ENCODE measurements around the gene NEGR1. TPM values are rescaled to one million over a fixed set of nuclear protein-coding genes. Genes with fewer than 3 reads are reported as not detected.

NEGR1 gene
- total RNA-seq, 1 experiment from 2014 or later: 0.44 TPM

DNA sequence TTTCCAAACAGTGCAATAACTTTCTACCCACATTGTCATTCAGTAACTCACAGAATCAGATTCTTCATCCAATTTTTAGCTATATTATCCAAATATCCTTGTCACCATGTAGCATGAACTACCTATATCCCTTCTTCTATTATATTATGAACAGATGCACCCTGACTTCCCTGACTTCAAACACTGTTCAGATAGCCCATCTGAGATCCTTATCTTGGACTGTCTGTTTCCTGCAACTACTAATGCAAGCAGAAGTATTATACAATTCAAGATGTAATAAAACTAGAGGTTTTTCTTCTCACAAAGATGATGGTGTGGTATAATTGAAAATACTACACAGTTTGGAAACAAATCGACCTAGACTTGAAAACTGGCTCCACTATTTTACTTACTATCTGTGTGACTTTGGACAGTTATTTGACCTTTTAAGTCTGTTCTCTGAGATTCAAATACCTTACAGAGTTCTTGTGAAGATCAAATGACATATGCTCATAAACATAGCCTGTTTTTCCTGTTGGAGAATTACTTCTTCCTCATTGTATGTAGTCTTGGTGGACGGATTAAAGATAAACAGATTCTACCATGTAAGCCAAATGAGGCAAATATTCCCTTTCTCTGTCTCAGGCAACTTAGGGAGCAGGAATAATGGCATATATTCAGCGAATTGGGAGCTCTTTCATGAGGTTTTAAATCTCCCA, 793.6 kb downstream of the NEGR1 start:
- ChIA-PET CTCF (no interaction called here), POLR2A (ENCODE audit: unreplicated experiment) (no interaction called here)
- TF ChIP-seq EZH2 (IDR thresholded peaks at IDR 0.05; ENCODE audit: low read depth): no peak
- TF ChIP-seq, protein P1, sequence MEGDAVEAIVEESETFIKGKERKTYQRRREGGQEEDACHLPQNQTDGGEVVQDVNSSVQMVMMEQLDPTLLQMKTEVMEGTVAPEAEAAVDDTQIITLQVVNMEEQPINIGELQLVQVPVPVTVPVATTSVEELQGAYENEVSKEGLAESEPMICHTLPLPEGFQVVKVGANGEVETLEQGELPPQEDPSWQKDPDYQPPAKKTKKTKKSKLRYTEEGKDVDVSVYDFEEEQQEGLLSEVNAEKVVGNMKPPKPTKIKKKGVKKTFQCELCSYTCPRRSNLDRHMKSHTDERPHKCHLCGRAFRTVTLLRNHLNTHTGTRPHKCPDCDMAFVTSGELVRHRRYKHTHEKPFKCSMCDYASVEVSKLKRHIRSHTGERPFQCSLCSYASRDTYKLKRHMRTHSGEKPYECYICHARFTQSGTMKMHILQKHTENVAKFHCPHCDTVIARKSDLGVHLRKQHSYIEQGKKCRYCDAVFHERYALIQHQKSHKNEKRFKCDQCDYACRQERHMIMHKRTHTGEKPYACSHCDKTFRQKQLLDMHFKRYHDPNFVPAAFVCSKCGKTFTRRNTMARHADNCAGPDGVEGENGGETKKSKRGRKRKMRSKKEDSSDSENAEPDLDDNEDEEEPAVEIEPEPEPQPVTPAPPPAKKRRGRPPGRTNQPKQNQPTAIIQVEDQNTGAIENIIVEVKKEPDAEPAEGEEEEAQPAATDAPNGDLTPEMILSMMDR (conservative IDR thresholded peaks at IDR 0.05): no peak

GRCh38 chr1:71473331-71473730, 809.0 kb downstream of the NEGR1 start:
- Histone ChIP-seq H3K4me2 (no peak overlapping the region), H3K27ac (no peak overlapping the region), H4K20me1 (ENCODE audit: insufficient read depth) (no peaks in the 10 kb centered on the region), H2AFZ (no peak overlapping the region), H3K9me2 (ENCODE audit: insufficient read depth) (no peaks in the 10 kb centered on the region), H3K9me3 (ENCODE audit: insufficient read depth, low read depth) (no peaks in the 10 kb centered on the region), H3K79me2 (ENCODE audit: low read depth) (no peaks in the 10 kb centered on the region), H3K36me3 (ENCODE audit: low read depth) (no peaks in the 10 kb centered on the region), H3K27me3 (ENCODE audit: insufficient read depth, low read depth) (no peaks in the 10 kb centered on the region), H3K4me1 (replicated peaks; ENCODE audit: insufficient read depth) (no peaks in the 10 kb centered on the region), H3F3A (ENCODE audit: insufficient read depth, low read depth) (no peaks in the 10 kb centered on the region), H3K4me3 (no peak overlapping the region)
- DNase-seq: no peak
- POLR2A ChIA-PET (ENCODE audit: unreplicated experiment): no interaction called here
- intact Hi-C loops (cut with micrococcal nuclease; ENCODE audit: unreplicated experiment): no loop called here
- no TSS peak for BruUV-seq (replicated peaks)
- CTCF ChIA-PET: no interaction called here
- TF ChIP-seq EZH2 (IDR thresholded peaks at IDR 0.05; ENCODE audit: low read depth): no peak
- TF ChIP-seq, protein P1 (conservative IDR thresholded peaks at IDR 0.05): no peak

More for the DNA sequence above, 793.6 kb downstream of the NEGR1 start:
- BruUV-seq (replicated peaks): no TSS peak
- H3K9me3 ChIP-seq (ENCODE audit: insufficient read depth, low read depth): no peaks in the 10 kb centered on the region
- H3K27ac ChIP-seq: no peak overlapping the region
- no peak overlapping the region for H3K4me2 ChIP-seq
- H3K4me3 ChIP-seq: no peak overlapping the region
- H2AFZ ChIP-seq: no peak overlapping the region
- intact Hi-C loops (cut with micrococcal nuclease; ENCODE audit: unreplicated experiment): no loop called here
- no peaks in the 10 kb centered on the region for H3K27me3 ChIP-seq (ENCODE audit: insufficient read depth, low read depth)
- H3K79me2 ChIP-seq (ENCODE audit: low read depth): no peaks in the 10 kb centered on the region
- DNase-seq: no peak
- no peaks in the 10 kb centered on the region for H3K36me3 ChIP-seq (ENCODE audit: low read depth)
- H3K4me1 ChIP-seq (replicated peaks; ENCODE audit: insufficient read depth): no peaks in the 10 kb centered on the region
- no peaks in the 10 kb centered on the region for H4K20me1 ChIP-seq (ENCODE audit: insufficient read depth)
- no peaks in the 10 kb centered on the region for H3K9me2 ChIP-seq (ENCODE audit: insufficient read depth)
- no peaks in the 10 kb centered on the region for H3F3A ChIP-seq (ENCODE audit: insufficient read depth, low read depth)

- Histone ChIP-seq H3K79me2 (ENCODE audit: low read depth) (no peaks in the 10 kb centered on the region), H3F3A (ENCODE audit: insufficient read depth, low read depth) (no peaks in the 10 kb centered on the region), H3K4me1 (replicated peaks; ENCODE audit: insufficient read depth) (no peaks in the 10 kb centered on the region), H3K4me3 (no peak overlapping the region), H2AFZ (no peak overlapping the region), H3K27me3 (ENCODE audit: insufficient read depth, low read depth) (no peaks in the 10 kb centered on the region), H3K9me2 (ENCODE audit: insufficient read depth) (no peaks in the 10 kb centered on the region; the same call in 1 of the 2 replicates), H3K4me2 (no peak overlapping the region), H3K36me3 (ENCODE audit: low read depth) (no peaks in the 10 kb centered on the region), H3K9me3 (ENCODE audit: insufficient read depth, low read depth) (0 out of 2 replicates have a peak, but pooled peaks cover 4% of the 10 kb centered on the region), H4K20me1 (ENCODE audit: insufficient read depth) (no peaks in the 10 kb centered on the region), H3K27ac (no peak overlapping the region)
- TF ChIP-seq EZH2 (IDR thresholded peaks at IDR 0.05; ENCODE audit: low read depth): no peak
- TF ChIP-seq, protein P1 (conservative IDR thresholded peaks at IDR 0.05): no peak
- DNase-seq: no peak
- CTCF ChIA-PET: no interaction called here
- no TSS peak for BruUV-seq (replicated peaks)
- intact Hi-C loops (cut with micrococcal nuclease; ENCODE audit: unreplicated experiment): no loop called here
- POLR2A ChIA-PET (ENCODE audit: unreplicated experiment): no interaction called here
Observed at GRCh38 chr1:71465093-71465492, 817.2 kb downstream of the NEGR1 start.

All from PC-9 (cell line).